ENCODE data around the gene EXO5.

GRCh38 chr1:40475268-40475667, 33.3 kb upstream of the EXO5 start:
- TF ChIP-seq CTCF (IDR thresholded peaks at IDR 0.05 in 8 of 11, conservative IDR thresholded peaks at IDR 0.05 in 3 of 11) (no peak), POLR2A (IDR thresholded peaks at IDR 0.05) (no peak), POLR2AphosphoS5 (IDR thresholded peaks at IDR 0.05) (no peak)
